Cardiac fibroblast (primary cell): Measurements from ENCODE around the gene NPTN.

ENCODE experiments used
- DNase-seq, 2 donors: peaks; one replicate each; pipeline versions ENCODE4 v3.0.0 to v3.0.0-alpha.2; 2010; ENCODE audit warnings: low read depth in 2 of 2
- H3K4me3 ChIP-seq, 2 donors: replicated peaks in 1 of 2; 1 replicate in 1 of 2; 2 replicates in 1 of 2; pipeline ENCODE4 v1.5.1; 2011; ENCODE audit warnings: low read depth in 2 of 2, low read length in 2 of 2, mild to moderate bottlenecking in 2 of 2, moderate library complexity in 1 of 2
- TF ChIP-seq, protein P1 (sequence below): IDR thresholded peaks from one replicate; pipeline ENCODE4 v1.5.1; 2011; ENCODE audit warnings: low read depth, mild to moderate bottlenecking, low read length, inconsistent platforms

NPTN gene

DNA sequence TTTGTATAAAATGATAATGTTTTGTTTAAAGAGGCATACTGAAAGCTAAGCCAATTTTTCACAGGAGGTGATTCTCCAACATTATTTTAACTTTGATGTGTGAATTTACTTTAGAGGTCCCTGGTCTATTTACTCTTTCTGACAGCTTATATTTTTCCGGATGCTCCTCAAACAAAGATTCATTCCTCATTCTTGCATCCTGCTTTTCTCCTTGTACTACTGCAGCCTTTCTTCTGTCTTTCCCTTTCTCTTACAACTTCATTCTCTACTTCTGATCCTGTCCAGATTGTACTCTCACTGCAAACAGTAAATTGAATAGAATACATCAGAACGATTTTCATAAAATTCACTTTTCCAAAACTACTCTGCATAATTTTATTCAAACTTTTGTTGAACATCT, 5.1 kb downstream of the NPTN start:
- TF ChIP-seq, protein P1, sequence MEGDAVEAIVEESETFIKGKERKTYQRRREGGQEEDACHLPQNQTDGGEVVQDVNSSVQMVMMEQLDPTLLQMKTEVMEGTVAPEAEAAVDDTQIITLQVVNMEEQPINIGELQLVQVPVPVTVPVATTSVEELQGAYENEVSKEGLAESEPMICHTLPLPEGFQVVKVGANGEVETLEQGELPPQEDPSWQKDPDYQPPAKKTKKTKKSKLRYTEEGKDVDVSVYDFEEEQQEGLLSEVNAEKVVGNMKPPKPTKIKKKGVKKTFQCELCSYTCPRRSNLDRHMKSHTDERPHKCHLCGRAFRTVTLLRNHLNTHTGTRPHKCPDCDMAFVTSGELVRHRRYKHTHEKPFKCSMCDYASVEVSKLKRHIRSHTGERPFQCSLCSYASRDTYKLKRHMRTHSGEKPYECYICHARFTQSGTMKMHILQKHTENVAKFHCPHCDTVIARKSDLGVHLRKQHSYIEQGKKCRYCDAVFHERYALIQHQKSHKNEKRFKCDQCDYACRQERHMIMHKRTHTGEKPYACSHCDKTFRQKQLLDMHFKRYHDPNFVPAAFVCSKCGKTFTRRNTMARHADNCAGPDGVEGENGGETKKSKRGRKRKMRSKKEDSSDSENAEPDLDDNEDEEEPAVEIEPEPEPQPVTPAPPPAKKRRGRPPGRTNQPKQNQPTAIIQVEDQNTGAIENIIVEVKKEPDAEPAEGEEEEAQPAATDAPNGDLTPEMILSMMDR = no peak
- no peak for DNase-seq
- no peak overlapping the region for H3K4me3 ChIP-seq

DNA sequence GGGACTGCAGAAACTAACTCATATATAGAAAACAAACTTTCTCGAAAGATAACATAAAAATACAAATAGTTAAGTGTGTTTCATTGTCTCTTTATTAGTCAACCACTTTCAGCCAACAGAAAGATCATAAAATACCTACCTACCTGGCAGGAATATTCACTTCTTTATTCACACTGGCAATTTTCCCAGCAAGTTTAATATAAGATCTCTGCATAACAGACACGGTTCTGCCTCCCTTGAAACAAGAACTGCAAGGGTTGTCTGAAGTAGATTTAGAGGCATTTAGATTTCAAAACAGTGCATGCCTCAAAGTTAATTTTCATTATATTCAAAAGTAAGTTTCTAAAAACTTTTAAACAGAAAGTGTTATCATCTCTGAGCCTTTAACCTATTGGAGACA, 7.1 kb downstream of the NPTN start:
- no peak for DNase-seq
- TF ChIP-seq, protein P1 = no peak
- H3K4me3 ChIP-seq = no peak overlapping the region

DNA sequence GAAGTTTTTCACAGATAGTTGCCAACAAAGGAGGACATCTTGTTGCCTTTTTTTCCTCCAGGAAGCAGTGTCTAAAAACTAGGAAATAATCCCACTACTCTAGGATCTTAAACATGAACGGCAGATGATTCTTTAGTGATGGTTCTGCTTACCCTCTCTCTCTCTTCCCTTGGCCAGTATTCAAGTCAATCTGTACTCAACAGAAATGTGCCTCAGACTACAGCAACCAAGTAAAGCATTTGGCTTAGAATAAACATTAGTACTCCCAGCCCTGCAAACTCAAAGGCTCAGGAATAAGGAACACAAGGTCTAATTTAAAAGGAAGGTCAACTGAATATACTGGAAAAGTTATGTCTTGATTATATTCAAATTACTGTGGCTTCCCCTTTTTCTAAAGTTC, 8.7 kb downstream of the NPTN start:
- no peak overlapping the region for H3K4me3 ChIP-seq
- no peak for DNase-seq
- TF ChIP-seq, protein P1 = no peak

DNA sequence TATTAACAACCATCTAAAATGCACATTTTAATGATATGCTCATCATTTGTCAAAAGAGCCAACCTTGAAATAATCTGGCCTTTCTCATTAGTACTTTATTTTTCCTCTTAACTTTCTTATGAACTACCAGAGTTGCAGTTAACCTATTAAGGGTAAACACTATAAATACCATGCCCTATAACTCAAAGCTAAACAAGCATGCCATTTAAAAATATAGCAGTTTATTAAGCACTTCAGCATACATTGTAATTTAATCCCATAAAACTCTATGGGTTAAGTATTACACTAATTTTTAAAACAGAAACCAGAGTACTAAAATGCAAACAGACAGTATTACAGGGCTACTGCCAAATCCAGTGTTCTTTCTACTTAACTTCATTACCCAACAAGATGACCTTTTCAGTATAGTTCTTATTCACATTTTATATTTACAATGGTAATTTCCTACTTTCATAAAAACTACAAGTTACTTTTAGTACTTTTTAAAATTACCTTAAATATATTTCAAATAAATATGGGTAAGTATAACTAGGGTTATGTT, 11.8 kb downstream of the NPTN start:
- DNase-seq = no peak
- TF ChIP-seq, protein P1 = no peak
- no peak overlapping the region for H3K4me3 ChIP-seq

DNA sequence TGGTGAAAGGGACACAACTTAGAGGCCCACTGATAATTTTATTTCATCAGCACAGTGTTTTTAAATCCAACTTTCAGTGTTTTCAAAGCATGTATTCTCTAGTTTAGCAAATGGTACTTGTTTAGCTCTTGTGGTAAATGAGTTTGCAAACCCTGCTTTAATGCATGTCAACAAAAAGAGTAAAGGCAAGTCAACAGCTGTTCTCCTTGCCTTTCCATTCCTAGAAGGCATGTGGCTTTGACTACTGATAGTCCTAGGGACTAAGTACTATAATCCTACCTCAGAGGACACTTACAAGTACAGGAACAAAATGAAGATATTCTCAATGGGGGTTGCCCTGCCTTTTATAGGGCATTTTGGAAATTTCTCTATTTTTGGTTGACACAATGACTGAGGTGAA, 13.1 kb downstream of the NPTN start:
- TF ChIP-seq, protein P1 = no peak
- no peak for DNase-seq
- no peak overlapping the region for H3K4me3 ChIP-seq

DNA sequence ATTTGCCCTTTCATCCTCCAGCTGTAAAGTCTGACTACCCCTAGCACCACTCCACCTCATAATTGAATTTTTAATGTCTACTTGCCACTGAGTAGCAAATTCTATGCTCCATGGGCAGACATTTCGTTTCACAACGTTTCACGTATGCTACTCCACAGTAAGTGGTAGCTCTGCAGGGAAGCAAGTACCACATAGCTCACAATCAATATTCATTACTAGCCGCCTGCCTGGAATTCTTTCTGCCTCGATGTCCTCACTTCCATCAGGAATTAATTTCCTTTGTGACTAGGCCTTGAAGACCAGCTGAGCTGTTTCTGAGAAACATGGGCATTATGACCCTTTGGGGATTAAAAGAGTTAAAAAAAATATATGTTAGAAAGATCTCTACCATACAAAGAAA, 15.3 kb downstream of the NPTN start:
- no peak overlapping the region for H3K4me3 ChIP-seq
- TF ChIP-seq, protein P1 = no peak
- no peak for DNase-seq

DNA sequence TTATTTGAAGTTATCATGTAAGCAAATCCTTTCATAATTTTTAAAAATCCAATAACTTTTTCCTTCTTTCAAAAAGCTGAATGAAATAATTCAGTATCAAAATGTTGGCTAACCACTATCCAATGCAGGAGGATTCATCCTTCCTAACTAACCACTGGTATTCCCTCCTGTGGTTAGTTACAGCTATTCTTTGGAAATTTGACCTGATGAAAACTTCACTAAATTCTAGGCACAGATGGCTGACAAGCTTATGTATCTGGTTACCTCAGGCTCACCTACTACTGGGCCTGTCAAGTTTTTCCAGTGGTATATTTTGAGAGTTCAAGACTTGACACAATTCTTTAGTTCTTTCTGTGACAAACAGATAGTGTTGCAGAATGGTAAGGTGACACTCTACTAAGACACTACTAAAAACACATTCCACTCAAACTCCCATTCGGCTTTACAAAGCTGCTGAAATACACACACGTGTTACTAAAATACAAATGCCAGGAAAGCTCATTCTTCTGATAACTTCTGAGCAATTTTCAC, 15.8 kb downstream of the NPTN start:
- no peak for DNase-seq
- TF ChIP-seq, protein P1 = no peak
- no peak overlapping the region for H3K4me3 ChIP-seq
